ENCODE results near the gene LCLAT1. TPM values are rescaled to one million over a fixed set of nuclear protein-coding genes. Genes with fewer than 3 reads are reported as not detected.

Gene LCLAT1
- total RNA-seq, 2 experiments from 2014 or later = 19.0 to 20.5 TPM

GRCh38 chr2:30414961-30415360 is 32.1 kb upstream of the LCLAT1 start:
- no peak for TF ChIP-seq CTCF (IDR thresholded peaks at IDR 0.05)
- no peaks in the 10 kb centered on the region for H3K36me3 Mint-ChIP-seq (ENCODE audit: low read depth)
- H3K27ac Mint-ChIP-seq = no peak overlapping the region
- CTCF ChIA-PET = interaction anchor here (1.3 to 1.8 kb wide), 3 partner anchors 14 to 176 kb away, joined by 3 to 6 read pairs (median 3); no protein-coding TSS in a partner anchor
- peaks cover 11% of the 10 kb centered on the region for H3K4me1 Mint-ChIP-seq (ENCODE audit: low read depth)
- ATAC-seq (no peak), DNase-seq (no peak)
- H3K4me3 Mint-ChIP-seq = no peak overlapping the region
- H3K9me3 Mint-ChIP-seq = no peaks in the 10 kb centered on the region
- no peaks in the 10 kb centered on the region for H3K27me3 Mint-ChIP-seq
- intact Hi-C loops (cut with micrococcal nuclease) = loop anchor here (5.0 kb wide), 1 partner anchor 48 kb away; no protein-coding TSS in a partner anchor
- POLR2A ChIA-PET = no interaction called here

GRCh38 chr2:30417253-30417652 is 29.8 kb upstream of the LCLAT1 start:
- CTCF ChIA-PET = no interaction called here
- ATAC-seq = no peak
- H3K9me3 Mint-ChIP-seq = no peaks in the 10 kb centered on the region
- H3K4me1 Mint-ChIP-seq (ENCODE audit: low read depth) = peaks cover 15% of the 10 kb centered on the region
- H3K27me3 Mint-ChIP-seq = no peaks in the 10 kb centered on the region
- intact Hi-C loops (cut with micrococcal nuclease) = no loop called here
- H3K36me3 Mint-ChIP-seq (ENCODE audit: low read depth) = no peaks in the 10 kb centered on the region
- no peak for TF ChIP-seq CTCF (IDR thresholded peaks at IDR 0.05)
- no peak for DNase-seq
- no peak overlapping the region for H3K27ac Mint-ChIP-seq
- POLR2A ChIA-PET = interaction anchor here (0.8 to 1.2 kb wide), 2 partner anchors 30 to 131 kb away, joined by 3 read pairs; no protein-coding TSS in a partner anchor
- no peak overlapping the region for H3K4me3 Mint-ChIP-seq

- DNase-seq = peak; percentile 34
- H3K4me3 Mint-ChIP-seq = peak overlapping the region; percentile 70
- no peaks in the 10 kb centered on the region for H3K27me3 Mint-ChIP-seq
- ATAC-seq = peak; percentile 5
- no peak for TF ChIP-seq CTCF (IDR thresholded peaks at IDR 0.05)
- H3K4me1 Mint-ChIP-seq (ENCODE audit: low read depth) = peaks cover 32% of the 10 kb centered on the region
- H3K9me3 Mint-ChIP-seq = no peaks in the 10 kb centered on the region
- intact Hi-C loops (cut with micrococcal nuclease) = loop anchor here (5.0 kb wide), 1 partner anchor 84 kb away; no protein-coding TSS in a partner anchor
- ChIA-PET CTCF (interaction anchor here (0.8 to 3.1 kb wide), 7 partner anchors 45 to 291 kb away, joined by 3 to 13 read pairs (median 4); no protein-coding TSS in a partner anchor), POLR2A (interaction anchor here (0.6 to 5.2 kb wide), 13 partner anchors 10 to 271 kb away, joined by 3 to 20 read pairs (median 6); partner anchors contain the start of gene LCLAT1)
- peak overlapping the region; percentile 96 for H3K27ac Mint-ChIP-seq
- no peaks in the 10 kb centered on the region for H3K36me3 Mint-ChIP-seq (ENCODE audit: low read depth)
These were observed 25.9 kb upstream of the LCLAT1 start for GRCh38 chr2:30421026-30421603.

- DNase-seq = peak; percentile 65
- ChIA-PET CTCF (interaction anchor here (0.8 to 3.1 kb wide), 15 partner anchors 25 to 292 kb away, joined by 3 to 13 read pairs (median 4); partner anchors contain the start of gene LCLAT1), POLR2A (interaction anchor here (0.6 to 5.2 kb wide), 20 partner anchors 10 to 276 kb away, joined by 3 to 20 read pairs (median 4); partner anchors contain the start of genes LCLAT1 and YPEL5)
- Mint-ChIP-seq H3K4me3 (peak overlapping the region; percentile 70), H3K9me3 (no peaks in the 10 kb centered on the region), H3K4me1 (ENCODE audit: low read depth) (peaks cover 36% of the 10 kb centered on the region), H3K36me3 (ENCODE audit: low read depth) (no peaks in the 10 kb centered on the region), H3K27me3 (no peaks in the 10 kb centered on the region), H3K27ac (peak overlapping the region; percentile 96)
- no peak for TF ChIP-seq CTCF (IDR thresholded peaks at IDR 0.05)
- peak; percentile 49 for ATAC-seq
- intact Hi-C loops (cut with micrococcal nuclease) = loop anchor here (2.0 to 5.0 kb wide), 2 partner anchors 85 to 187 kb away; no protein-coding TSS in a partner anchor
These were observed 25.2 kb upstream of the LCLAT1 start for GRCh38 chr2:30421604-30422443.
